Adipocyte (in vitro differentiated cells): ENCODE measurements around the gene KMT2E.
"Not testable (repeated sequence)": the region's sequence is repeated elsewhere in the genome, so short reads cannot be mapped to it uniquely, and the experiment has no call there.

Source experiments
- DNase-seq: peaks from one replicate; pipeline ENCODE4 v3.0.0-alpha.2; 2015; ENCODE audit warnings: low read depth
- H3K27me3 ChIP-seq: replicated peaks from 2 replicates; pipeline ENCODE4 v1.7.0; 2013; ENCODE audit warnings: mild to moderate bottlenecking, low read length, moderate library complexity; ENCODE audit not compliant: control insufficient read depth, insufficient read depth
- H3K36me3 ChIP-seq: 2 replicates; pipeline ENCODE4 v1.7.0; 2013; ENCODE audit warnings: low read length, mild to moderate bottlenecking, moderate library complexity; ENCODE audit not compliant: control insufficient read depth, insufficient read depth, severe bottlenecking
- H3K4me1 ChIP-seq: 2 replicates; pipeline ENCODE4 v1.7.0; 2013; ENCODE audit warnings: mild to moderate bottlenecking, low read length, moderate library complexity; ENCODE audit not compliant: control insufficient read depth, insufficient read depth
- H3K4me3 ChIP-seq: 2 replicates; pipeline ENCODE4 v1.7.0; 2013; ENCODE audit warnings: mild to moderate bottlenecking, low read length, moderate library complexity
- H3K9ac ChIP-seq: 2 replicates; pipeline ENCODE4 v1.7.0; 2013; ENCODE audit warnings: mild to moderate bottlenecking, low read length, moderate library complexity
- H3K9me3 ChIP-seq: 2 replicates; pipeline ENCODE4 v1.7.0; 2013; ENCODE audit warnings: mild to moderate bottlenecking, low read length, moderate library complexity; ENCODE audit not compliant: control insufficient read depth

KMT2E gene

GRCh38 chr7:105000200-105000599 lies 13.8 kb upstream of the KMT2E start:
- H3K36me3 ChIP-seq, result peaks cover 18% of the 10 kb centered on the region
- H3K4me3 ChIP-seq, result no peak overlapping the region
- DNase-seq, result no peak
- no peaks in the 10 kb centered on the region for H3K9me3 ChIP-seq
- H3K4me1 ChIP-seq, result peaks cover 70% of the 10 kb centered on the region
- H3K27me3 ChIP-seq, result no peaks in the 10 kb centered on the region
- H3K9ac ChIP-seq, result no peak overlapping the region

GRCh38 chr7:105000927-105001336 lies 13.1 kb upstream of the KMT2E start:
- peaks cover 16% of the 10 kb centered on the region for H3K36me3 ChIP-seq
- no peak overlapping the region for H3K4me3 ChIP-seq
- DNase-seq, result no peak

GRCh38 chr7:105001652-105002184 lies 12.3 kb upstream of the KMT2E start:
- DNase-seq, result no peak
- peaks cover 74% of the 10 kb centered on the region for H3K4me1 ChIP-seq
- H3K9ac ChIP-seq, result no peak overlapping the region
- no peaks in the 10 kb centered on the region for H3K9me3 ChIP-seq
- H3K36me3 ChIP-seq, result peaks cover 16% of the 10 kb centered on the region
- H3K27me3 ChIP-seq, result no peaks in the 10 kb centered on the region
- H3K4me3 ChIP-seq, result no peak overlapping the region

More at GRCh38 chr7:105000927-105001336, 13.1 kb upstream of the KMT2E start:
- peaks cover 67% of the 10 kb centered on the region for H3K4me1 ChIP-seq
- no peaks in the 10 kb centered on the region for H3K27me3 ChIP-seq
- H3K9ac ChIP-seq, result no peak overlapping the region
- H3K9me3 ChIP-seq, result no peaks in the 10 kb centered on the region

- DNase-seq, result peak; percentile 86
- Histone ChIP-seq H3K4me1 (peaks cover 82% of the 10 kb centered on the region), H3K27me3 (no peaks in the 10 kb centered on the region), H3K36me3 (peaks cover 20% of the 10 kb centered on the region), H3K9ac (peak overlapping the region; percentile 74), H3K4me3 (peak overlapping the region; percentile 75), H3K9me3 (no peaks in the 10 kb centered on the region)
Measured at GRCh38 chr7:105003275-105003674, 10.7 kb upstream of the KMT2E start.

GRCh38 chr7:105003872-105004510 lies 10.0 kb upstream of the KMT2E start:
- DNase-seq, result peak; percentile 69
- Histone ChIP-seq H3K9ac (peak overlapping the region; percentile 74), H3K9me3 (no peaks in the 10 kb centered on the region), H3K4me3 (peak overlapping the region; percentile 75), H3K4me1 (peaks cover 83% of the 10 kb centered on the region), H3K36me3 (peaks cover 21% of the 10 kb centered on the region), H3K27me3 (no peaks in the 10 kb centered on the region)

GRCh38 chr7:105005006-105005405 lies 9.0 kb upstream of the KMT2E start:
- not testable (repeated sequence) for H3K9me3 ChIP-seq, H3K4me3 ChIP-seq, H3K9ac ChIP-seq, DNase-seq, H3K27me3 ChIP-seq
- Histone ChIP-seq H3K4me1 (peaks cover 85% of the 10 kb centered on the region), H3K36me3 (peaks cover 21% of the 10 kb centered on the region)

GRCh38 chr7:105005486-105005885 lies 8.5 kb upstream of the KMT2E start:
- peaks cover 87% of the 10 kb centered on the region for H3K4me1 ChIP-seq
- H3K4me3 ChIP-seq, result not testable (repeated sequence)

GRCh38 chr7:105006367-105007136 lies 7.5 kb upstream of the KMT2E start:
- Histone ChIP-seq H3K9ac (peak overlapping the region; percentile 22), H3K4me3 (no peak overlapping the region), H3K4me1 (peaks cover 84% of the 10 kb centered on the region), H3K27me3 (no peaks in the 10 kb centered on the region), H3K36me3 (peaks cover 20% of the 10 kb centered on the region), H3K9me3 (no peaks in the 10 kb centered on the region)
- no peak for DNase-seq

More at GRCh38 chr7:105005486-105005885, 8.5 kb upstream of the KMT2E start:
- not testable (repeated sequence) for H3K9me3 ChIP-seq, H3K9ac ChIP-seq, DNase-seq, H3K27me3 ChIP-seq
- H3K36me3 ChIP-seq, result peaks cover 24% of the 10 kb centered on the region

GRCh38 chr7:105007298-105007697 lies 6.7 kb upstream of the KMT2E start:
- H3K27me3 ChIP-seq, result no peaks in the 10 kb centered on the region
- H3K9ac ChIP-seq, result peak overlapping the region; percentile 25
- peaks cover 76% of the 10 kb centered on the region for H3K4me1 ChIP-seq
- H3K4me3 ChIP-seq, result no peak overlapping the region
- no peak for DNase-seq
- H3K36me3 ChIP-seq, result peaks cover 20% of the 10 kb centered on the region
- no peaks in the 10 kb centered on the region for H3K9me3 ChIP-seq

- Histone ChIP-seq H3K4me3 (peak overlapping the region; percentile 98), H3K27me3 (no peaks in the 10 kb centered on the region), H3K36me3 (peaks cover 17% of the 10 kb centered on the region), H3K4me1 (peaks cover 51% of the 10 kb centered on the region), H3K9ac (peak overlapping the region; percentile 100), H3K9me3 (no peaks in the 10 kb centered on the region)
- DNase-seq, result no peak
Measured at GRCh38 chr7:105009667-105010503, 4.1 kb upstream of the KMT2E start.
